ENCODE measurements around the gene SWSAP1.
A peak's percentile ranks its signal among the peaks of the same experiment; 100 is the strongest.

The SWSAP1 gene

DNA sequence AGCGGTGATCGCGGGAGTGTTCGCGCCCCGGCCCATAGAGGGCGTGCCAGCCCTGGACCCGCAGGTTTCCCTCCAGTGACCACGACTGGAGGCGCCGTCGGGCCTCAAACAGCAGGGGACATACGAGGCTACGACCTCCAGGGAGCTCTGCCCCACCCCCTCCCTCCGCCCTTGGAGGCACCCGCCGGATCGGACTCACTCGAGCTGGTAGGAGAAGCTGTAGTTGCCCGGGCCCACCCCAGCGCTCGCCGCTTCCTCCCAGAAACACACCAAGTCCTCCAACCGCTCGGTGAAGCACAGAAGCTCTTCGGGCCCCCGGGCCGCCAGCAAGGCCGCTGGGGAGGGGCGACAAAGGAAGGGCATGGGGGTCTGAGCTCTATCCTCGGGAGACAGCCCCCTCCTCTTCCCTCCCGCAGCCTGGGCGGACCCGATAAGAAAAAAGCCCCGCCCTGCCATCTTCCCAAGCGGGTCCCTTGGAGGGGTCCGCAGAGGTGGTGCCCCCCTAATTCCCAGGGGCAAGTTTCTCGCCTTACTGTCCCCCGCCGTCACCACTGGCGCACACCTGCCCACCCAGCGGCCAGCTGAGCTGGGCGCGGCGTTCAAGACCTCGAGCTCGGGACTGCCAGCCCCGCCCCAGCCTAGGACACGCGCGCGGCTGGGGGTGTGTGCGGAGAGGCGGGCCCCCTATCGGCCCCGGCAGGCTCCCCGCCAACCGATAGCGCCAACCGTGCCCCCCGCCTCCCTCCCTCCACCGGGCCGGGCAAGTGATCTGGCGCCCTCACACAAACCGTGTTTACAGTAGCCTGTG is 8.6 kb downstream of the SWSAP1 start (continued):
- TF ChIP-seq ZNF223 (tag by site-specific recombination; IDR thresholded peaks at IDR 0.05) (no peak), ZNF670 (tag by site-specific recombination; IDR thresholded peaks at IDR 0.05; ENCODE audit: low read depth) (no peak), HOXC10 (CRISPR knock-in tag; IDR thresholded peaks at IDR 0.05) (no peak), GLI2 (tag by site-specific recombination; IDR thresholded peaks at IDR 0.05; ENCODE audit: borderline replicate concordance, low read depth) (no peak; the same call in 1 of the 2 replicates), HOXA7 (CRISPR knock-in tag; IDR thresholded peaks at IDR 0.05; ENCODE audit: borderline replicate concordance) (no peak), TRIM28 (IDR thresholded peaks at IDR 0.05; ENCODE audit: borderline replicate concordance, low read length) (no peak), OSR2 (tag by site-specific recombination; IDR thresholded peaks at IDR 0.05) (no peak; the same call in 1 of the 2 replicates), ZNF366 (tag by site-specific recombination; conservative IDR thresholded peaks at IDR 0.05) (peak; percentile 31; the same call in 1 of the 2 replicates), ZNF354C (tag by site-specific recombination; IDR thresholded peaks at IDR 0.05; ENCODE audit: borderline replicate concordance, low read depth) (no peak), ZNF843 (tag by site-specific recombination; IDR thresholded peaks at IDR 0.05) (no peak), ZNF174 (tag by site-specific recombination; IDR thresholded peaks at IDR 0.05) (no peak), ZNF549 (tag by site-specific recombination; IDR thresholded peaks at IDR 0.05) (no peak), ZNF433 (tag by site-specific recombination; IDR thresholded peaks at IDR 0.05; ENCODE audit: low read depth) (no peak), GLI4 (tag by site-specific recombination; IDR thresholded peaks at IDR 0.05) (peak; percentile 65; the same call in 1 of the 2 replicates), ZNF792 (tag by site-specific recombination; IDR thresholded peaks at IDR 0.05) (no peak), ZSCAN23 (tag by site-specific recombination; IDR thresholded peaks at IDR 0.05) (no peak), ZFP37 (tag by site-specific recombination; IDR thresholded peaks at IDR 0.05) (peak; percentile 71; the same call in 1 of the 2 replicates), ZSCAN30 (tag by site-specific recombination; IDR thresholded peaks at IDR 0.05) (peak; percentile 74), ZNF423 (tag by site-specific recombination; IDR thresholded peaks at IDR 0.05) (no peak), BCL11B (tag by site-specific recombination; IDR thresholded peaks at IDR 0.05; ENCODE audit: low read depth) (peak; percentile 23; the same call in 1 of the 2 replicates), IKZF3 (tag by site-specific recombination; IDR thresholded peaks at IDR 0.05) (peak; percentile 39; the same call in 1 of the 2 replicates), ZNF501 (tag by site-specific recombination; IDR thresholded peaks at IDR 0.05) (no peak), ZNF558 (tag by site-specific recombination; IDR thresholded peaks at IDR 0.05) (no peak)
- TF ChIP-seq, protein P1, sequence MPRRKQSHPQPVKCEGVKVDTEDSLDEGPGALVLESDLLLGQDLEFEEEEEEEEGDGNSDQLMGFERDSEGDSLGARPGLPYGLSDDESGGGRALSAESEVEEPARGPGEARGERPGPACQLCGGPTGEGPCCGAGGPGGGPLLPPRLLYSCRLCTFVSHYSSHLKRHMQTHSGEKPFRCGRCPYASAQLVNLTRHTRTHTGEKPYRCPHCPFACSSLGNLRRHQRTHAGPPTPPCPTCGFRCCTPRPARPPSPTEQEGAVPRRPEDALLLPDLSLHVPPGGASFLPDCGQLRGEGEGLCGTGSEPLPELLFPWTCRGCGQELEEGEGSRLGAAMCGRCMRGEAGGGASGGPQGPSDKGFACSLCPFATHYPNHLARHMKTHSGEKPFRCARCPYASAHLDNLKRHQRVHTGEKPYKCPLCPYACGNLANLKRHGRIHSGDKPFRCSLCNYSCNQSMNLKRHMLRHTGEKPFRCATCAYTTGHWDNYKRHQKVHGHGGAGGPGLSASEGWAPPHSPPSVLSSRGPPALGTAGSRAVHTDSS (tag by site-specific recombination; IDR thresholded peaks at IDR 0.05) = no peak
- TF ChIP-seq, protein P2, sequence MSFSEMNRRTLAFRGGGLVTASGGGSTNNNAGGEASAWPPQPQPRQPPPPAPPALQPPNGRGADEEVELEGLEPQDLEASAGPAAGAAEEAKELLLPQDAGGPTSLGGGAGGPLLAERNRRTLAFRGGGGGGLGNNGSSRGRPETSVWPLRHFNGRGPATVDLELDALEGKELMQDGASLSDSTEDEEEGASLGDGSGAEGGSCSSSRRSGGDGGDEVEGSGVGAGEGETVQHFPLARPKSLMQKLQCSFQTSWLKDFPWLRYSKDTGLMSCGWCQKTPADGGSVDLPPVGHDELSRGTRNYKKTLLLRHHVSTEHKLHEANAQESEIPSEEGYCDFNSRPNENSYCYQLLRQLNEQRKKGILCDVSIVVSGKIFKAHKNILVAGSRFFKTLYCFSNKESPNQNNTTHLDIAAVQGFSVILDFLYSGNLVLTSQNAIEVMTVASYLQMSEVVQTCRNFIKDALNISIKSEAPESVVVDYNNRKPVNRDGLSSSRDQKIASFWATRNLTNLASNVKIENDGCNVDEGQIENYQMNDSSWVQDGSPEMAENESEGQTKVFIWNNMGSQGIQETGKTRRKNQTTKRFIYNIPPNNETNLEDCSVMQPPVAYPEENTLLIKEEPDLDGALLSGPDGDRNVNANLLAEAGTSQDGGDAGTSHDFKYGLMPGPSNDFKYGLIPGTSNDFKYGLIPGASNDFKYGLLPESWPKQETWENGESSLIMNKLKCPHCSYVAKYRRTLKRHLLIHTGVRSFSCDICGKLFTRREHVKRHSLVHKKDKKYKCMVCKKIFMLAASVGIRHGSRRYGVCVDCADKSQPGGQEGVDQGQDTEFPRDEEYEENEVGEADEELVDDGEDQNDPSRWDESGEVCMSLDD (tag by site-specific recombination; IDR thresholded peaks at IDR 0.05) = peak; percentile 69
- TF ChIP-seq, protein P3, sequence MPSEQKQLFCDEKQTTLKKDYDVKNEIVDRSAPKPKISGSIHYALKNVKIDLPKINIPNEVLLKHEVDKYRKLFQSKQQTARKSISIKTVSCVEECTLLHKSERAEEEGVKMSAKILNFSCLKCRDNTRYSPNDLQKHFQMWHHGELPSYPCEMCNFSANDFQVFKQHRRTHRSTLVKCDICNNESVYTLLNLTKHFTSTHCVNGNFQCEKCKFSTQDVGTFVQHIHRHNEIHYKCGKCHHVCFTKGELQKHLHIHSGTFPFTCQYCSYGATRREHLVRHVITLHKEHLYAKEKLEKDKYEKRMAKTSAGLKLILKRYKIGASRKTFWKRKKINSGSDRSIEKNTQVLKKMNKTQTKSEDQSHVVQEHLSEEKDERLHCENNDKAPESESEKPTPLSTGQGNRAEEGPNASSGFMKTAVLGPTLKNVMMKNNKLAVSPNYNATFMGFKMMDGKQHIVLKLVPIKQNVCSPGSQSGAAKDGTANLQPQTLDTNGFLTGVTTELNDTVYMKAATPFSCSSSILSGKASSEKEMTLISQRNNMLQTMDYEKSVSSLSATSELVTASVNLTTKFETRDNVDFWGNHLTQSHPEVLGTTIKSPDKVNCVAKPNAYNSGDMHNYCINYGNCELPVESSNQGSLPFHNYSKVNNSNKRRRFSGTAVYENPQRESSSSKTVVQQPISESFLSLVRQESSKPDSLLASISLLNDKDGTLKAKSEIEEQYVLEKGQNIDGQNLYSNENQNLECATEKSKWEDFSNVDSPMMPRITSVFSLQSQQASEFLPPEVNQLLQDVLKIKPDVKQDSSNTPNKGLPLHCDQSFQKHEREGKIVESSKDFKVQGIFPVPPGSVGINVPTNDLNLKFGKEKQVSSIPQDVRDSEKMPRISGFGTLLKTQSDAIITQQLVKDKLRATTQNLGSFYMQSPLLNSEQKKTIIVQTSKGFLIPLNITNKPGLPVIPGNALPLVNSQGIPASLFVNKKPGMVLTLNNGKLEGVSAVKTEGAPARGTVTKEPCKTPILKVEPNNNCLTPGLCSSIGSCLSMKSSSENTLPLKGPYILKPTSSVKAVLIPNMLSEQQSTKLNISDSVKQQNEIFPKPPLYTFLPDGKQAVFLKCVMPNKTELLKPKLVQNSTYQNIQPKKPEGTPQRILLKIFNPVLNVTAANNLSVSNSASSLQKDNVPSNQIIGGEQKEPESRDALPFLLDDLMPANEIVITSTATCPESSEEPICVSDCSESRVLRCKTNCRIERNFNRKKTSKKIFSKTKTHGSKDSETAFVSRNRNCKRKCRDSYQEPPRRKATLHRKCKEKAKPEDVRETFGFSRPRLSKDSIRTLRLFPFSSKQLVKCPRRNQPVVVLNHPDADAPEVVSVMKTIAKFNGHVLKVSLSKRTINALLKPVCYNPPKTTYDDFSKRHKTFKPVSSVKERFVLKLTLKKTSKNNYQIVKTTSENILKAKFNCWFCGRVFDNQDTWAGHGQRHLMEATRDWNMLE (tag by site-specific recombination; conservative IDR thresholded peaks at IDR 0.05; ENCODE audit: low read depth) = no peak
- TF ChIP-seq, protein P4, sequence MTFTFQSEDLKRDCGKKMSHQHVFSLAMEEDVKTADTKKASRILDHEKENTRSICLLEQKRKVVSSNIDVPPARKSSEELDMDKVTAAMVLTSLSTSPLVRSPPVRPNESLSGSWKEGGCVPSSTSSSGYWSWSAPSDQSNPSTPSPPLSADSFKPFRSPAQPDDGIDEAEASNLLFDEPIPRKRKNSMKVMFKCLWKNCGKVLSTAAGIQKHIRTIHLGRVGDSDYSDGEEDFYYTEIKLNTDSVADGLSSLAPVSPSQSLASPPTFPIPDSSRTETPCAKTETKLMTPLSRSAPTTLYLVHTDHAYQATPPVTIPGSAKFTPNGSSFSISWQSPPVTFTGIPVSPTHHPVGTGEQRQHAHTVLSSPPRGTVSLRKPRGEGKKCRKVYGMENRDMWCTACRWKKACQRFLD (tag by site-specific recombination; IDR thresholded peaks at IDR 0.05) = no peak
- TF ChIP-seq, protein P5, sequence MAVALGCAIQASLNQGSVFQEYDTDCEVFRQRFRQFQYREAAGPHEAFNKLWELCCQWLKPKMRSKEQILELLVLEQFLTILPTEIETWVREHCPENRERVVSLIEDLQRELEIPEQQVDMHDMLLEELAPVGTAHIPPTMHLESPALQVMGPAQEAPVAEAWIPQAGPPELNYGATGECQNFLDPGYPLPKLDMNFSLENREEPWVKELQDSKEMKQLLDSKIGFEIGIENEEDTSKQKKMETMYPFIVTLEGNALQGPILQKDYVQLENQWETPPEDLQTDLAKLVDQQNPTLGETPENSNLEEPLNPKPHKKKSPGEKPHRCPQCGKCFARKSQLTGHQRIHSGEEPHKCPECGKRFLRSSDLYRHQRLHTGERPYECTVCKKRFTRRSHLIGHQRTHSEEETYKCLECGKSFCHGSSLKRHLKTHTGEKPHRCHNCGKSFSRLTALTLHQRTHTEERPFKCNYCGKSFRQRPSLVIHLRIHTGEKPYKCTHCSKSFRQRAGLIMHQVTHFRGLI (tag by site-specific recombination; IDR thresholded peaks at IDR 0.05) = 0 out of 2 replicates have a peak, but pooled peaks have one; percentile 22
